LHCN-M2 (cell line): ENCODE measurements around the gene NID2. TPM values are rescaled to one million over a fixed set of nuclear protein-coding genes. Genes with fewer than 3 reads are reported as not detected.

Source experiments
- DNase-seq: peaks from one replicate; pipeline ENCODE4 v3.0.0-alpha.2; 2012; ENCODE audit warnings: low read depth
- total RNA-seq: library from RNA; depleted of rRNA; stranded (reverse); fragments of >200 nt; gene quantifications from 2 replicates; pipeline ENCODE4 v1.2.3, GENCODE V29; 2014

The NID2 gene
- total RNA-seq, 1 experiment from 2014 or later: 11.1 TPM

GRCh38 chr14:52026017-52026660 lies 42.7 kb downstream of the NID2 start:
- DNase-seq: no peak

GRCh38 chr14:52025310-52025709 lies 43.5 kb downstream of the NID2 start:
- DNase-seq: peak; percentile 86

GRCh38 chr14:52023518-52023917 lies 45.3 kb downstream of the NID2 start:
- peak; percentile 81 for DNase-seq

- no peak for DNase-seq
Measured at GRCh38 chr14:52021957-52022600, 46.8 kb downstream of the NID2 start.

- DNase-seq: no peak
Measured at GRCh38 chr14:52020866-52021717, 47.8 kb downstream of the NID2 start.

GRCh38 chr14:52020161-52020714 lies 48.6 kb downstream of the NID2 start:
- DNase-seq: no peak

GRCh38 chr14:52018970-52019369 lies 49.9 kb downstream of the NID2 start:
- no peak for DNase-seq

GRCh38 chr14:52018252-52018651 lies 50.6 kb downstream of the NID2 start:
- DNase-seq: no peak

- no peak for DNase-seq
Measured at GRCh38 chr14:52015411-52016030, 53.3 kb downstream of the NID2 start.

GRCh38 chr14:52014601-52015267 lies 54.1 kb downstream of the NID2 start:
- no peak for DNase-seq

GRCh38 chr14:52013984-52014600 lies 54.8 kb downstream of the NID2 start:
- DNase-seq: no peak

GRCh38 chr14:52012635-52013034 lies 56.2 kb downstream of the NID2 start:
- peak; percentile 74 for DNase-seq

GRCh38 chr14:52011523-52011922 lies 57.3 kb downstream of the NID2 start:
- no peak for DNase-seq

GRCh38 chr14:52010173-52010693 lies 58.6 kb downstream of the NID2 start:
- no peak for DNase-seq

- DNase-seq: no peak
Measured at GRCh38 chr14:52008136-52008535, 60.7 kb downstream of the NID2 start.

GRCh38 chr14:52007637-52008036 lies 61.2 kb downstream of the NID2 start:
- no peak for DNase-seq

- DNase-seq: no peak
Measured at GRCh38 chr14:52007211-52007610, 61.6 kb downstream of the NID2 start.

- no peak for DNase-seq
Measured at GRCh38 chr14:52006361-52006760, 62.5 kb downstream of the NID2 start.

- DNase-seq: no peak
Measured at GRCh38 chr14:52005625-52006024, 63.2 kb downstream of the NID2 start.

GRCh38 chr14:52003324-52003723 lies 65.5 kb downstream of the NID2 start:
- DNase-seq: peak; percentile 29
